Activated B cell treated with CpG ODN at 0.5 μM for 24 hours (primary cell): Measurements from ENCODE around the gene KL. TPM values are rescaled to one million over a fixed set of nuclear protein-coding genes. Genes with fewer than 3 reads are reported as not detected.

ENCODE experiments used
- ATAC-seq: fragments of 200-7000 bp; cut with Tn5 transposase; one replicate; pipeline ENCODE4 v1.10.0; 2021; ENCODE audit warnings: low read depth, mild to moderate bottlenecking, moderate library complexity
- CTCF ChIA-PET: fragments of 350-600 bp; sonication (Branson Sonifier 250); formaldehyde crosslinking; loops from one replicate; lab custom pipeline; 2021; ENCODE audit warnings: antibody characterized with exemption; lab: Charles Lee
- POLR2A ChIA-PET: fragments of 350-600 bp; sonication (Branson Sonifier 250); formaldehyde crosslinking; loops from one replicate; lab custom pipeline; 2021; ENCODE audit warnings: antibody characterized with exemption; lab: Charles Lee
- DNase-seq: peaks from one replicate; pipeline ENCODE4 v3.0.0; 2022
- H3K27ac Mint-ChIP-seq: one replicate; pipeline ENCODE4 v1.8.0; 2020; ENCODE audit warnings: mixed read lengths
- H3K27me3 Mint-ChIP-seq: one replicate; pipeline ENCODE4 v1.8.0; 2021; ENCODE audit warnings: mixed read lengths
- H3K36me3 Mint-ChIP-seq: one replicate; pipeline ENCODE4 v1.8.0; 2021; ENCODE audit warnings: low read depth, mixed read lengths
- H3K4me1 Mint-ChIP-seq: one replicate; pipeline ENCODE4 v1.8.0; 2021; ENCODE audit warnings: mixed read lengths
- H3K4me3 Mint-ChIP-seq: one replicate; pipeline ENCODE4 v1.8.0; 2020; ENCODE audit warnings: mild to moderate bottlenecking, mixed read lengths
- H3K9me3 Mint-ChIP-seq: one replicate; pipeline ENCODE4 v1.8.0; 2020; ENCODE audit warnings: mixed read lengths
- intact Hi-C: fragments of 100-400 bp; cut with micrococcal nuclease; formaldehyde crosslinking; loops from one replicate; pipeline ENCODE4 v1.15.1; 2024
- total RNA-seq: library from RNA; stranded (reverse); gene quantifications from 2 replicates; pipeline ENCODE4 v1.2.3, GENCODE V29; 2022
- TF ChIP-seq, protein P1 (sequence below): fragments of 200-600 bp; IDR thresholded peaks from one replicate; pipeline ENCODE4 v1.8.0; 2022; ENCODE audit warnings: antibody characterized with exemption, mild to moderate bottlenecking

KL gene
- total RNA-seq, 1 donor from 2014 or later: 0.07 TPM

DNA sequence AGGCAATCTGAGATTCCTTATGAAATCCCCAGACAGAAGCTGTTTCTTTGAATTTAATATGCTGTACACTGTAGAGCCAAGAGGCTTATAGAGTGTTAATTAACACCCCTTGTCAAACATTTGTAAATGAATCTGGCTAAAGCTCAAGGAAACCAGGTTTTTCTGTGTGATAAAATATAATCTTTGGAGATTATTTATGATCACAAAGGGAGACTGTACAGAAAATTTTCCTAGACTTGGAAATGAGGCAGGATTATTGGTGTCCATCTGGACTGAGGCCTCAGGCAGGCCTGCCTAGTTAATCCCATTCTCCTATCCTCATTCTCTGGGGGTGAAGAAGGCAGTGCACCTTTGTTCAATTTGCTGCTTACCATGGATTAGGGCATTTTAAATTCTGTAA is 17.8 kb downstream of the KL start:
- Mint-ChIP-seq H3K4me1 (peaks cover 4% of the 10 kb centered on the region), H3K36me3 (no peaks in the 10 kb centered on the region), H3K27ac (no peak overlapping the region), H3K9me3 (no peaks in the 10 kb centered on the region), H3K4me3 (no peak overlapping the region), H3K27me3 (peaks cover 25% of the 10 kb centered on the region)
- ChIA-PET POLR2A (no interaction called here), CTCF (no interaction called here)
- DNase-seq: no peak
- intact Hi-C loops: no loop called here
- TF ChIP-seq, protein P1, sequence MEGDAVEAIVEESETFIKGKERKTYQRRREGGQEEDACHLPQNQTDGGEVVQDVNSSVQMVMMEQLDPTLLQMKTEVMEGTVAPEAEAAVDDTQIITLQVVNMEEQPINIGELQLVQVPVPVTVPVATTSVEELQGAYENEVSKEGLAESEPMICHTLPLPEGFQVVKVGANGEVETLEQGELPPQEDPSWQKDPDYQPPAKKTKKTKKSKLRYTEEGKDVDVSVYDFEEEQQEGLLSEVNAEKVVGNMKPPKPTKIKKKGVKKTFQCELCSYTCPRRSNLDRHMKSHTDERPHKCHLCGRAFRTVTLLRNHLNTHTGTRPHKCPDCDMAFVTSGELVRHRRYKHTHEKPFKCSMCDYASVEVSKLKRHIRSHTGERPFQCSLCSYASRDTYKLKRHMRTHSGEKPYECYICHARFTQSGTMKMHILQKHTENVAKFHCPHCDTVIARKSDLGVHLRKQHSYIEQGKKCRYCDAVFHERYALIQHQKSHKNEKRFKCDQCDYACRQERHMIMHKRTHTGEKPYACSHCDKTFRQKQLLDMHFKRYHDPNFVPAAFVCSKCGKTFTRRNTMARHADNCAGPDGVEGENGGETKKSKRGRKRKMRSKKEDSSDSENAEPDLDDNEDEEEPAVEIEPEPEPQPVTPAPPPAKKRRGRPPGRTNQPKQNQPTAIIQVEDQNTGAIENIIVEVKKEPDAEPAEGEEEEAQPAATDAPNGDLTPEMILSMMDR: no peak
- ATAC-seq: no peak

DNA sequence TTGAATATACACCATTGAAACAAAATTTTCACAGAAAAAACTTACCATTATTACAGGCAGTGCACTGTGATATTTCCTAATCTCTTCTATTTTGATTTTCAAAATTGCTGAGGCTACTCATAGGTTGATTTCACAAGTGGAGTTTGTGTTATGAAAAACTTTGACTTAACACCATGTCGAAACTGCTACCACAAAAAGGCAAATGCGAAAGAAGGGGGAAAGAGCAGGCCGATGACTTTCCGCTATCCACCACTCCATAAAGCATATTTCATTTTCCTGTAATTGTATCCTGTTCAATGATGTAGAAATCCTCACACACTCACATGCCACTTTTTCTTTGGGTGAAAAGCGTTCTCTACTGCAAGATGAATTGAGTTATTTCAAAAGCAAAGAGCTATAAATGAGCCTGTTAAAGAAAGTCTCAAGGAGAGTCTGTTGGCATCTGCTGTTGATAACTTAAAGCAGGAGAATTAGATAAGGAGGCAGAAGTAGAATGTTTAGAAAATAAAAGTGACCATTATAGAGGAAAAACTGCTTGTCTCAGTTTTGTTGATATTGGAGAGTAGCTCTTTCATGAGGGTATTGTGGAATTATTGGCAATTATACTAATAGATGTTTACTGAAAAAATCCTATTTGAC is 18.8 kb downstream of the KL start:
- Mint-ChIP-seq H3K36me3 (no peaks in the 10 kb centered on the region), H3K4me3 (no peak overlapping the region), H3K9me3 (no peaks in the 10 kb centered on the region), H3K4me1 (peaks cover 4% of the 10 kb centered on the region), H3K27ac (no peak overlapping the region), H3K27me3 (peaks cover 23% of the 10 kb centered on the region)
- CTCF ChIA-PET: no interaction called here
- POLR2A ChIA-PET: no interaction called here
- no peak for ATAC-seq
- TF ChIP-seq, protein P1: no peak
- no peak for DNase-seq
- intact Hi-C loops: no loop called here

- TF ChIP-seq, protein P1: no peak
- Mint-ChIP-seq H3K9me3 (no peaks in the 10 kb centered on the region), H3K27me3 (peaks cover 8% of the 10 kb centered on the region), H3K4me1 (peaks cover 4% of the 10 kb centered on the region), H3K4me3 (no peak overlapping the region), H3K36me3 (no peaks in the 10 kb centered on the region), H3K27ac (no peak overlapping the region)
- POLR2A ChIA-PET: no interaction called here
- DNase-seq (no peak), ATAC-seq (no peak)
- intact Hi-C loops: no loop called here
- CTCF ChIA-PET: no interaction called here
Measured at GRCh38 chr13:33037673-33038072, 21.4 kb downstream of the KL start.

DNA sequence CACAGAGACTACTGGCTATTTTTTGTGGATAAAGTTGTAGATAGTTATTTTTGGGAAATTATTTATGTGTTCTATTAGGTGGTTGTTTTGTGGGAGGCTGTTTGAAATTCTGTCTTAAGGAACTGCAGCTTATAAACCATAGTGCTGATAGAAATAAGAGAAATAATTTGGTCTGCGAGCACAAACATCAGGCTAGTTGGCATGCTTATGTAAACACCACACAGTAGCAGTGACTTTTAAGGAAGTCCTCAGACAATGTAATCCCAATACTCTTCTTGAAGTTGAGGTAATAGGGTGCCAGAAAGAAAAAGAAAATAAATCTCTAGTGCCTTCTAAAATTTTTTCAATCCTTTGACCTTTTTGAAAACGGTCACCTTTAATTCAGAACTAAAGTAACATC is 23.9 kb downstream of the KL start:
- intact Hi-C loops: no loop called here
- POLR2A ChIA-PET: no interaction called here
- no peaks in the 10 kb centered on the region for H3K9me3 Mint-ChIP-seq

DNA sequence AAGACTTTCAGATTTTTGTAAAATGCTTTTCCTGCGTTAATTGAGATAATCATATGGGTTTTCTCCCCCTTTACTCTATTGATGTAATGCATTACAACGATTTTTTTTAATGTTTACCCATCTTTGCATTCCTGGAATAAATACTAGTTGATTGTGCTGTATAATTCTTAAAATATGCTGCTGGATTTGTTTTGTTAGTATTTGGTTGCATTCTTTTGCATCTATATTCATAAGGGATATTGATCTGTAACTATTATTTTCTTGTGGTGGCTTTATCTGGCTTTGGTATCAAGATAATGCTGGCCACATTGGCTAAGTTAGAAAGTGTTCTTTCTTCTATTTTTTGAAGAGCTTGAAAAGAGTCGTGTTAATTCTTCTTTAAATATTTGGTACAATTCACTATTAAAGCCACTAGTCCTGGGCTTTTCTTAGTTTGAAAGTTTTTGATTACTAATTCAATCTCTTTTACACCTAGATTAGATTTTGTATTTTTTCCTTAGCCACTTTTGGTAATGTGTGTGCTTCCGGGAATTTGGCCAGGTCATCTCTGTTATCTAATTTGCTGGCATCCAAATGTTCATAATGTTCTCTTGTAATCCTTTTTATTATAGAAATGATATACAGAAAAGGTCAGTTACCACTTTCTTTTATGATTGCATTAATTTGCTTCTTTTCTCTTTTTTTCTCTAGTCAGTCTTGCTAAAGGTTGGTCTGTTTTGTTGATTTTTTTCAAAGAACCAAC is 29.8 kb downstream of the KL start:
- ChIA-PET POLR2A (no interaction called here), CTCF (no interaction called here)

More for the DNA sequence above, 23.9 kb downstream of the KL start:
- CTCF ChIA-PET: no interaction called here
- Mint-ChIP-seq H3K27me3 (peaks cover 8% of the 10 kb centered on the region), H3K4me1 (no peaks in the 10 kb centered on the region), H3K36me3 (no peaks in the 10 kb centered on the region), H3K4me3 (no peak overlapping the region), H3K27ac (no peak overlapping the region)
- TF ChIP-seq, protein P1: no peak
- DNase-seq: no peak
- no peak for ATAC-seq

More for the DNA sequence above, 29.8 kb downstream of the KL start:
- Mint-ChIP-seq H3K36me3 (no peaks in the 10 kb centered on the region), H3K27ac (no peak overlapping the region), H3K4me3 (no peak overlapping the region), H3K4me1 (no peaks in the 10 kb centered on the region), H3K9me3 (no peaks in the 10 kb centered on the region), H3K27me3 (peaks cover 15% of the 10 kb centered on the region)
- no peak for DNase-seq
- ATAC-seq: no peak
- intact Hi-C loops: no loop called here
- TF ChIP-seq, protein P1: no peak
